K562 (cell line): Measurements from ENCODE around the gene TMEM150A. TPM values are rescaled to one million over a fixed set of nuclear protein-coding genes. Genes with fewer than 3 reads are reported as not detected.

ENCODE experiments used
- ATAC-seq: fragments of 200-7000 bp; cut with Tn5 transposase; 3 replicates; pipeline ENCODE4 v1.9.1; 2020; ENCODE audit warnings: moderate library complexity
- BruUV-seq: library from RNA; stranded (reverse); fragments of 400-500 nt; replicated peaks from 2 replicates; lab custom pipeline; 2021; lab: Mats Ljungman, UMichigan
- CTCF ChIA-PET: fragments of 300-600 bp; formaldehyde crosslinking; extraction: SDS; loops from one replicate; lab custom pipeline; 2021; ENCODE audit warnings: low intra/inter-chr PET ratio; lab: Yijun Ruan, JAX
- POLR2A ChIA-PET: fragments of 300-600, 350-650 bp; sonication (Branson Sonifier 250); formaldehyde crosslinking; extraction: SDS; loops from one replicate; lab custom pipeline; 2021; ENCODE audit warnings: antibody characterized with exemption, inconsistent platforms; lab: Yijun Ruan, JAX
- DNase-seq, 4 experiments: peaks; one replicate each; pipeline versions ENCODE4 v3.0.0 to v3.0.0-alpha.2; 2011 to 2018; ENCODE audit warnings: low spot score in 3 of 4, mixed read lengths in 3 of 4; ENCODE audit errors: extremely low read depth in 1 of 4
- FAIRE-seq: peaks from 2 replicates; lab custom pipeline; 2011; peaks lifted over from hg19 to GRCh38; lab: Jason Lieb, UNC
- H2AFZ ChIP-seq: 2 replicates; pipeline ENCODE4 v1.6.0; 2011; ENCODE audit warnings: low read depth, low read length, control low read depth, inconsistent platforms
- H3K27ac ChIP-seq: fragments of 200-600 bp; 3 replicates; pipeline ENCODE4 v1.8.0; 2011; ENCODE audit warnings: low read depth, mild to moderate bottlenecking, control low read depth, inconsistent platforms, low read length, moderate library complexity, mixed read lengths; ENCODE audit errors: extremely low read depth
- H3K27me3 ChIP-seq, 2 experiments: fragments of 300-600 bp in 1 of 2; 2 replicates in 1 of 2; 3 replicates in 1 of 2; pipeline versions ENCODE4 v1.6.0 to v1.8.0; 2011; ENCODE audit warnings: inconsistent platforms in 2 of 2, low read length in 2 of 2, mild to moderate bottlenecking in 1 of 2, mixed read lengths in 1 of 2, moderate library complexity in 1 of 2; ENCODE audit not compliant: control insufficient read depth in 2 of 2, insufficient read depth in 2 of 2
- H3K36me3 ChIP-seq: fragments of 300-600 bp; 3 replicates; pipeline ENCODE4 v1.8.0; 2011; ENCODE audit warnings: mild to moderate bottlenecking, low read length, inconsistent platforms; ENCODE audit not compliant: control insufficient read depth, insufficient read depth
- H3K4me1 ChIP-seq, 2 experiments: fragments of 200-600 bp in 1 of 2; replicated peaks in 1 of 2; 2 replicates in 1 of 2; 3 replicates in 1 of 2; pipeline versions ENCODE4 v1.5.1 to v1.8.0; 2011; ENCODE audit warnings: inconsistent platforms in 2 of 2, low read length in 2 of 2, mild to moderate bottlenecking in 1 of 2, mixed read lengths in 1 of 2, moderate library complexity in 1 of 2; ENCODE audit not compliant: control insufficient read depth in 2 of 2, insufficient read depth in 2 of 2
- H3K4me2 ChIP-seq: 2 replicates; pipeline ENCODE4 v1.6.1; 2011; ENCODE audit warnings: low read length, control low read depth, inconsistent platforms, mixed read lengths; ENCODE audit not compliant: insufficient read depth
- H3K4me3 ChIP-seq: fragments of 200-600 bp; sonication (generic), shearing (Covaris generic); 2 replicates; pipeline ENCODE4 v1.5.1; 2016; ENCODE audit warnings: control low read depth, inconsistent platforms
- H3K79me2 ChIP-seq: fragments of 200-600 bp; 3 replicates; pipeline ENCODE4 v1.8.0; 2011; ENCODE audit warnings: low read length, inconsistent platforms; ENCODE audit not compliant: control insufficient read depth, insufficient read depth
- H3K9ac ChIP-seq, 2 experiments: 2 replicates each; pipeline versions ENCODE4 v1.6.0 to v1.6.1; 2011; ENCODE audit warnings: low read depth in 2 of 2, low read length in 2 of 2, control low read depth in 1 of 2, inconsistent platforms in 1 of 2, mild to moderate bottlenecking in 1 of 2, mixed read lengths in 1 of 2; ENCODE audit not compliant: insufficient read depth in 1 of 2
- H3K9me1 ChIP-seq: one replicate; pipeline ENCODE4 v1.6.0; 2011; ENCODE audit warnings: inconsistent platforms, mild to moderate bottlenecking, low read length, moderate library complexity; ENCODE audit not compliant: control insufficient read depth, insufficient read depth
- H3K9me3 ChIP-seq: replicated peaks from 2 replicates; pipeline ENCODE4 v1.5.1; 2011; ENCODE audit warnings: low read depth, low read length, inconsistent platforms; ENCODE audit not compliant: control insufficient read depth, insufficient read depth
- H4K20me1 ChIP-seq: replicated peaks from 2 replicates; pipeline ENCODE4 v1.6.1; 2011; ENCODE audit warnings: low read length, inconsistent platforms, mixed read lengths; ENCODE audit not compliant: control insufficient read depth, insufficient read depth
- ELF1 ChIP-seq: fragments of 200-800 bp; sonication (Bioruptor generic); IDR thresholded peaks from 2 replicates; pipeline ENCODE4 v1.6.1; 2016; ENCODE audit warnings: missing genetic modification characterization, missing compliant biosample characterization
- ELF2 ChIP-seq: fragments of 250-450 bp; sonication (Bioruptor Pico); IDR thresholded peaks from 2 replicates; pipeline ENCODE4 v1.5.0; 2021; ENCODE audit warnings: mild to moderate bottlenecking
- GTF2E2 ChIP-seq: fragments of 200-800 bp; sonication (Bioruptor generic); IDR thresholded peaks from 2 replicates; pipeline ENCODE4 v1.6.1; 2016; ENCODE audit warnings: missing genetic modification characterization, missing compliant biosample characterization
- HCFC1 ChIP-seq: IDR thresholded peaks from 2 replicates; pipeline ENCODE4 v1.6.1; 2012; ENCODE audit warnings: low read depth, low read length, improper control_type of control experiment
- HDAC1 ChIP-seq, 2 experiments: fragments of 450-650 bp; IDR thresholded peaks; 2 replicates each; pipeline ENCODE4 v1.6.1; 2016 to 2017; ENCODE audit warnings: inconsistent platforms in 1 of 2, mild to moderate bottlenecking in 1 of 2, moderate library complexity in 1 of 2
- HIVEP1 ChIP-seq: fragments of 250-450 bp; sonication (Bioruptor Pico); IDR thresholded peaks from 2 replicates; pipeline ENCODE4 v1.4.0; 2020; ENCODE audit warnings: mild to moderate bottlenecking
- HNRNPH1 ChIP-seq: fragments of 200-400 bp; formaldehyde crosslinking; optimal IDR thresholded peaks from 2 replicates; pipeline ENCODE3; 2017; ENCODE audit warnings: low read depth, mild to moderate bottlenecking, low read length, moderate library complexity
- NEUROD1 ChIP-seq: fragments of 150-350 bp; IDR thresholded peaks from 2 replicates; pipeline ENCODE4 v1.6.1; 2014; ENCODE audit warnings: borderline replicate concordance, low read length, low read depth; ENCODE audit not compliant: partially characterized antibody
- SMAD4 ChIP-seq: fragments of 250-450 bp; sonication (Bioruptor Pico); conservative IDR thresholded peaks from 2 replicates; pipeline ENCODE4 v1.8.0; 2021; ENCODE audit warnings: inconsistent platforms, mild to moderate bottlenecking, moderate library complexity
- SOX6 ChIP-seq: fragments of 450-650 bp; IDR thresholded peaks from 2 replicates; pipeline ENCODE4 v1.6.1; 2014; ENCODE audit warnings: mild to moderate bottlenecking
- TOE1 ChIP-seq, 2 experiments: fragments of 450-650 bp in 1 of 2; sonication (generic) in 1 of 2; formaldehyde crosslinking in 1 of 2; IDR thresholded peaks; 2 replicates each; pipeline versions ENCODE4 v1.7.1 to v1.8.0; 2016 to 2022; ENCODE audit warnings: borderline replicate concordance in 2 of 2, mild to moderate bottlenecking in 2 of 2, antibody characterized with exemption in 1 of 2, inconsistent platforms in 1 of 2, low read depth in 1 of 2, missing genetic modification reagents in 1 of 2, moderate library complexity in 1 of 2
- ZNF347 ChIP-seq: fragments of 450-650 bp; formaldehyde crosslinking; IDR thresholded peaks from 2 replicates; pipeline ENCODE4 v1.4.0; 2020; ENCODE audit warnings: low read depth, mild to moderate bottlenecking, moderate library complexity
- WGBS: fragments of 100-300 bp; shearing (Covaris generic); methylation state at CpG from one replicate; pipeline ENCODE4 v1.1.6; 2016; ENCODE audit warnings: low coverage, mixed read lengths; ENCODE audit not compliant: insufficient coverage; ENCODE audit errors: missing lambda C conversion rate; 5-methylcytosine and 5-hydroxymethylcytosine counted together
- in situ Hi-C: fragments of 300-500 bp; cut with MboI; formaldehyde crosslinking; loops from 4 replicates; pipeline ENCODE4 v1.15.0; 2018; ENCODE audit warnings: inconsistent platforms, mixed read lengths
- intact Hi-C: fragments of 100-400 bp; cut with micrococcal nuclease; formaldehyde crosslinking; loops from 2 replicates; pipeline ENCODE4 v1.14.2; 2022
- polyA plus RNA-seq, 8 experiments: library from polyadenylated mRNA; depleted of rRNA in 4 of 8; stranded (reverse) in 5 of 8; unstranded in 3 of 8; fragments of >200 nt; fragmentation: Nextera tagmentation in 2 of 8; fragmentation: Illumina TruSeq in 1 of 8; extraction: Ambion mirVana in 2 of 8; extraction: Trizol in 1 of 8; gene quantifications; 2 replicates each; pipeline versions ENCODE4 v1.2.1 to v1.2.3, GENCODE V29; 2011 to 2014; ENCODE audit warnings: inconsistent platforms in 1 of 8, missing spikeins in 1 of 8
- total RNA-seq, 7 experiments: library from RNA; depleted of rRNA in 6 of 7; stranded (reverse); fragments of >200 nt in 6 of 7; fragmentation: Illumina TruSeq in 2 of 7; extraction: Trizol in 2 of 7; gene quantifications; 2 replicates each; pipeline versions ENCODE4 v1.2.1 to v1.2.3, GENCODE V29; 2011 to 2021; ENCODE audit warnings: low replicate concordance in 1 of 7
- TF ChIP-seq, protein P1 (sequence below), 2 experiments: IDR thresholded peaks; 2 replicates each; pipeline ENCODE4 v1.6.1; 2012; ENCODE audit warnings: improper control_type of control experiment in 2 of 2, low read depth in 2 of 2, low read length in 2 of 2, borderline replicate concordance in 1 of 2
- TF ChIP-seq, protein P2 (sequence below): fragments of 250-450 bp; sonication (Bioruptor Pico); IDR thresholded peaks from 2 replicates; pipeline ENCODE4 v1.5.0; 2021; ENCODE audit warnings: mild to moderate bottlenecking, borderline replicate concordance

The TMEM150A gene
- total and polyA plus RNA-seq, 9 of the 15 experiments (the other 6 are each of a cell fraction or from before 2014, with no cell fraction given), result 3.9 to 17.1 (median 8.4) TPM

DNA sequence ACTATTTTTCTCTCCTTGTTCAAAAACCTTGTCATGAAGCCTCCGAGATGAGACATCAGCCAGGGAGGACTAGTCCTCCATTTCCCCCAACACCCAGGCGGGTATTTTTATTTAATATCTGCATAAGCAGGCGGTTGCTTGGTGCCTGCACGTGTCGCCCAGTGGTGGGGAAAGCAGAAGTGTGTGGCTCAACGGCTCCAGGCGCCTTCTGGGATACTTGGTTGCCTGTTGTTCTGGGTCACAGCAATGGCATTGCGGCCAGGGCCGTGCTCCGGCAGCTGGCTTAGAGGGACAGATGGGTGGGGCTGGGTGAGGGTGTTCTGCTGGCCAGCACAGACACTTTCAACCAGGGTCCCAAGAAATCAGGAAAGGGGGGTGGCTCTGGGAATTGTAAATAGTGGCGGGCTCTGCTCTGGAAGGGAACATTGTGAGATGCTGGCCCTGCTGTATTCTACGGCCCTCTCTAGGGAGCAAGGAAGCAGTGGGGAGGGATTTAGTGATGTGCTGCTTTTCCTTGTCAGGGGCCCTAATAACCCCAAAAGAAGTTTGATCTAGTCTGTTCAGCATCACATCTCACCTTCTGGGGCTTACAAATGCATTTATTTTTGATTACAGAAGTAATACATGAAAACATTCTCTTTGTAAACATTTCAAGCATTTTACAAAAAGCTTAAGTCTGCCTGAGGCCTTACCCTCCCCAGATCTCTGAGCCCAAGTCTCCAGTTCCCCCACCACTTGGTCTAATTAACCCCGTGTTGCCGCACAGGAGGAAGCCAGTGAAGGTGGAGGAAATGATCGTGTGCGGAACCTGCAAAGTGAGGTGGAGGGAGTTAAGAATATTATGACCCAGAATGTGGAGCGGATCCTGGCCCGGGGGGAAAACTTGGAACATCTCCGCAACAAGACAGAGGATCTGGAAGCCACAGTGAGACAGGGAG lies 24.0 kb downstream of the TMEM150A start:
- Histone ChIP-seq H3K4me1 (peaks cover 19 to 24% of the 10 kb centered on the region in 2 experiments), H3K4me3 (peak overlapping the region; percentile 48), H4K20me1 (no peaks in the 10 kb centered on the region), H3K9me1 (no peaks in the 10 kb centered on the region), H3K36me3 (peaks cover 32% of the 10 kb centered on the region; the same call in 2 of the 3 replicates), H3K9ac (peak overlapping the region; percentile 77 to 94), H3K4me2 (peak overlapping the region; percentile 87), H3K27me3 (no peaks in the 10 kb centered on the region), H3K27ac (peak overlapping the region; percentile 81), H3K79me2 (peaks cover 30% of the 10 kb centered on the region), H3K9me3 (no peaks in the 10 kb centered on the region), H2AFZ (peak overlapping the region; percentile 90)
- ChIA-PET POLR2A (interaction anchor here (0.7 to 3.8 kb wide), 23 partner anchors 9 to 171 kb away, joined by 3 to 23 read pairs (median 3); partner anchors contain the start of genes GGCX and RNF181), CTCF (no interaction called here)
- ATAC-seq (peak; percentile 69), FAIRE-seq (no peak), DNase-seq (peak; percentile 51 to 57 (median 56))
- intact Hi-C loops (loop anchor here (5.0 kb wide), 1 partner anchor 34 kb away; the partner anchor contains the start of gene C2orf68), in situ Hi-C loops (no loop called here)
- 10% methylated on average over 19 of the region's 19 CpGs for WGBS
- no TSS peak for BruUV-seq
- TF ChIP-seq HNRNPH1, result no peak
- peak; percentile 4; the same call in 1 of the 2 replicates for TF ChIP-seq ELF1 (tag)
- peak; percentile 72; the same call in 1 of the 2 replicates for TF ChIP-seq GTF2E2
- no peak for TF ChIP-seq SOX6
- peak; percentile 51 for TF ChIP-seq SMAD4 (CRISPR knock-in tag)
- TF ChIP-seq, protein P1, sequence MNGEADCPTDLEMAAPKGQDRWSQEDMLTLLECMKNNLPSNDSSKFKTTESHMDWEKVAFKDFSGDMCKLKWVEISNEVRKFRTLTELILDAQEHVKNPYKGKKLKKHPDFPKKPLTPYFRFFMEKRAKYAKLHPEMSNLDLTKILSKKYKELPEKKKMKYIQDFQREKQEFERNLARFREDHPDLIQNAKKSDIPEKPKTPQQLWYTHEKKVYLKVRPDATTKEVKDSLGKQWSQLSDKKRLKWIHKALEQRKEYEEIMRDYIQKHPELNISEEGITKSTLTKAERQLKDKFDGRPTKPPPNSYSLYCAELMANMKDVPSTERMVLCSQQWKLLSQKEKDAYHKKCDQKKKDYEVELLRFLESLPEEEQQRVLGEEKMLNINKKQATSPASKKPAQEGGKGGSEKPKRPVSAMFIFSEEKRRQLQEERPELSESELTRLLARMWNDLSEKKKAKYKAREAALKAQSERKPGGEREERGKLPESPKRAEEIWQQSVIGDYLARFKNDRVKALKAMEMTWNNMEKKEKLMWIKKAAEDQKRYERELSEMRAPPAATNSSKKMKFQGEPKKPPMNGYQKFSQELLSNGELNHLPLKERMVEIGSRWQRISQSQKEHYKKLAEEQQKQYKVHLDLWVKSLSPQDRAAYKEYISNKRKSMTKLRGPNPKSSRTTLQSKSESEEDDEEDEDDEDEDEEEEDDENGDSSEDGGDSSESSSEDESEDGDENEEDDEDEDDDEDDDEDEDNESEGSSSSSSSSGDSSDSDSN (IDR thresholded peaks at IDR 0.05; ENCODE audit: borderline replicate concordance in 1 of 2, low read depth in 2 of 2, low read length in 2 of 2), result 0 out of 4 replicates have a peak, but pooled peaks have one; percentile 34 to 41
- TF ChIP-seq HDAC1 (IDR thresholded peaks at IDR 0.05), result peak in 1 of 2 experiments; percentile 57; a peak in 1 of 4 replicates
- TF ChIP-seq, protein P2, sequence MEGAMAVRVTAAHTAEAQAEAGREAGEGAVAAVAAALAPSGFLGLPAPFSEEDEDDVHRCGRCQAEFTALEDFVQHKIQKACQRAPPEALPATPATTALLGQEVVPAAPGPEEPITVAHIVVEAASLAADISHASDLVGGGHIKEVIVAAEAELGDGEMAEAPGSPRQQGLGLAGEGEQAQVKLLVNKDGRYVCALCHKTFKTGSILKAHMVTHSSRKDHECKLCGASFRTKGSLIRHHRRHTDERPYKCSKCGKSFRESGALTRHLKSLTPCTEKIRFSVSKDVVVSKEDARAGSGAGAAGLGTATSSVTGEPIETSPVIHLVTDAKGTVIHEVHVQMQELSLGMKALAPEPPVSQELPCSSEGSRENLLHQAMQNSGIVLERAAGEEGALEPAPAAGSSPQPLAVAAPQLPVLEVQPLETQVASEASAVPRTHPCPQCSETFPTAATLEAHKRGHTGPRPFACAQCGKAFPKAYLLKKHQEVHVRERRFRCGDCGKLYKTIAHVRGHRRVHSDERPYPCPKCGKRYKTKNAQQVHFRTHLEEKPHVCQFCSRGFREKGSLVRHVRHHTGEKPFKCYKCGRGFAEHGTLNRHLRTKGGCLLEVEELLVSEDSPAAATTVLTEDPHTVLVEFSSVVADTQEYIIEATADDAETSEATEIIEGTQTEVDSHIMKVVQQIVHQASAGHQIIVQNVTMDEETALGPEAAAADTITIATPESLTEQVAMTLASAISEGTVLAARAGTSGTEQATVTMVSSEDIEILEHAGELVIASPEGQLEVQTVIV (CRISPR knock-in tag), result no peak
- TF ChIP-seq ELF2, result no peak
- TF ChIP-seq HIVEP1 (CRISPR knock-in tag), result 0 out of 2 replicates have a peak, but pooled peaks have one; percentile 64
- no peak for TF ChIP-seq NEUROD1
- TF ChIP-seq ZNF347 (CRISPR knock-in tag), result no peak
- TF ChIP-seq HCFC1, result no peak
- no peak for TF ChIP-seq TOE1 (IDR thresholded peaks at IDR 0.05; ENCODE audit: borderline replicate concordance)
- TF ChIP-seq TOE1 (CRISPR knock-in tag; IDR thresholded peaks at IDR 0.05; ENCODE audit: borderline replicate concordance, low read depth), result no peak
